ENCODE results near the gene CERS6.

- TF ChIP-seq EZH2 (IDR thresholded peaks at IDR 0.05; ENCODE audit: low read length) = no peak
- TF ChIP-seq, protein P1, sequence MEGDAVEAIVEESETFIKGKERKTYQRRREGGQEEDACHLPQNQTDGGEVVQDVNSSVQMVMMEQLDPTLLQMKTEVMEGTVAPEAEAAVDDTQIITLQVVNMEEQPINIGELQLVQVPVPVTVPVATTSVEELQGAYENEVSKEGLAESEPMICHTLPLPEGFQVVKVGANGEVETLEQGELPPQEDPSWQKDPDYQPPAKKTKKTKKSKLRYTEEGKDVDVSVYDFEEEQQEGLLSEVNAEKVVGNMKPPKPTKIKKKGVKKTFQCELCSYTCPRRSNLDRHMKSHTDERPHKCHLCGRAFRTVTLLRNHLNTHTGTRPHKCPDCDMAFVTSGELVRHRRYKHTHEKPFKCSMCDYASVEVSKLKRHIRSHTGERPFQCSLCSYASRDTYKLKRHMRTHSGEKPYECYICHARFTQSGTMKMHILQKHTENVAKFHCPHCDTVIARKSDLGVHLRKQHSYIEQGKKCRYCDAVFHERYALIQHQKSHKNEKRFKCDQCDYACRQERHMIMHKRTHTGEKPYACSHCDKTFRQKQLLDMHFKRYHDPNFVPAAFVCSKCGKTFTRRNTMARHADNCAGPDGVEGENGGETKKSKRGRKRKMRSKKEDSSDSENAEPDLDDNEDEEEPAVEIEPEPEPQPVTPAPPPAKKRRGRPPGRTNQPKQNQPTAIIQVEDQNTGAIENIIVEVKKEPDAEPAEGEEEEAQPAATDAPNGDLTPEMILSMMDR (optimal IDR thresholded peaks at IDR 0.05 in 1 of 3, IDR thresholded peaks at IDR 0.05 in 1 of 3, conservative IDR thresholded peaks at IDR 0.05 in 1 of 3; ENCODE audit: extremely low read depth in 1 of 3, insufficient read depth in 2 of 3, low read length in 3 of 3) = no peak
These were observed 284.3 kb downstream of the CERS6 start for GRCh38 chr2:168740360-168740759.
